Osteoblast (primary cell): Measurements from ENCODE around the gene HTR3C. TPM values are rescaled to one million over a fixed set of nuclear protein-coding genes. Genes with fewer than 3 reads are reported as not detected.
"Not testable (repeated sequence)": the region's sequence is repeated elsewhere in the genome, so short reads cannot be mapped to it uniquely, and the experiment has no call there.

Experiments
- DNase-seq: peaks from one replicate; pipeline ENCODE4 v3.0.0; 2011; ENCODE audit warnings: low spot score, mixed read lengths; ENCODE audit not compliant: insufficient read length; ENCODE audit errors: missing footprints
- H2AFZ ChIP-seq: 2 replicates; pipeline ENCODE4 v1.6.0; 2011; ENCODE audit warnings: mild to moderate bottlenecking, low read length
- H3K27ac ChIP-seq: 2 replicates; pipeline ENCODE4 v1.5.1; 2011; ENCODE audit warnings: mild to moderate bottlenecking, low read depth, low read length, moderate library complexity
- H3K27me3 ChIP-seq: 2 replicates; pipeline ENCODE4 v1.6.0; 2012; ENCODE audit warnings: mild to moderate bottlenecking, control low read depth, inconsistent platforms, low read length, moderate library complexity; ENCODE audit not compliant: insufficient read depth
- H3K36me3 ChIP-seq: 2 replicates; pipeline ENCODE4 v1.5.1; 2011; ENCODE audit warnings: mild to moderate bottlenecking, low read length, control low read depth, moderate library complexity; ENCODE audit not compliant: insufficient read depth
- H3K4me1 ChIP-seq: 2 replicates; pipeline ENCODE4 v1.5.1; 2011; ENCODE audit warnings: mild to moderate bottlenecking, low read length, control low read depth, moderate library complexity; ENCODE audit not compliant: insufficient read depth
- H3K4me2 ChIP-seq: 2 replicates; pipeline ENCODE4 v1.6.0; 2011; ENCODE audit warnings: mild to moderate bottlenecking, low read length; ENCODE audit not compliant: insufficient read depth
- H3K4me3 ChIP-seq: fragments of 200-600 bp; sonication (generic); 3 replicates; pipeline ENCODE4 v1.5.1; 2012; ENCODE audit warnings: mild to moderate bottlenecking, low read length, inconsistent platforms; ENCODE audit not compliant: insufficient read depth
- H3K79me2 ChIP-seq: 2 replicates; pipeline ENCODE4 v1.6.0; 2012; ENCODE audit warnings: mild to moderate bottlenecking, low read length, control low read depth, inconsistent platforms; ENCODE audit not compliant: insufficient read depth
- H3K9me3 ChIP-seq: 2 replicates; pipeline ENCODE4 v1.5.1; 2011; ENCODE audit warnings: low read depth, low read length, control low read depth
- H4K20me1 ChIP-seq: 2 replicates; pipeline ENCODE4 v1.6.0; 2012; ENCODE audit warnings: mild to moderate bottlenecking, low read length, control low read depth; ENCODE audit not compliant: insufficient read depth
- total RNA-seq: library from RNA; depleted of rRNA; stranded (reverse); fragments of >200 nt; gene quantifications from 2 replicates; pipeline ENCODE4 v1.2.3, GENCODE V29; 2012
- TF ChIP-seq, protein P1 (sequence below): IDR thresholded peaks from 2 replicates; pipeline ENCODE4 v1.5.1; 2011; ENCODE audit warnings: mild to moderate bottlenecking, low read depth, low read length, moderate library complexity; ENCODE audit errors: extremely low read depth

Gene HTR3C, protein sequence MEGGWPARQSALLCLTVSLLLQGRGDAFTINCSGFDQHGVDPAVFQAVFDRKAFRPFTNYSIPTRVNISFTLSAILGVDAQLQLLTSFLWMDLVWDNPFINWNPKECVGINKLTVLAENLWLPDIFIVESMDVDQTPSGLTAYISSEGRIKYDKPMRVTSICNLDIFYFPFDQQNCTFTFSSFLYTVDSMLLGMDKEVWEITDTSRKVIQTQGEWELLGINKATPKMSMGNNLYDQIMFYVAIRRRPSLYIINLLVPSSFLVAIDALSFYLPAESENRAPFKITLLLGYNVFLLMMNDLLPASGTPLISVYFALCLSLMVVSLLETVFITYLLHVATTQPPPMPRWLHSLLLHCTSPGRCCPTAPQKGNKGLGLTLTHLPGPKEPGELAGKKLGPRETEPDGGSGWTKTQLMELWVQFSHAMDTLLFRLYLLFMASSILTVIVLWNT
- total RNA-seq = not detected in 2 replicates

DNA sequence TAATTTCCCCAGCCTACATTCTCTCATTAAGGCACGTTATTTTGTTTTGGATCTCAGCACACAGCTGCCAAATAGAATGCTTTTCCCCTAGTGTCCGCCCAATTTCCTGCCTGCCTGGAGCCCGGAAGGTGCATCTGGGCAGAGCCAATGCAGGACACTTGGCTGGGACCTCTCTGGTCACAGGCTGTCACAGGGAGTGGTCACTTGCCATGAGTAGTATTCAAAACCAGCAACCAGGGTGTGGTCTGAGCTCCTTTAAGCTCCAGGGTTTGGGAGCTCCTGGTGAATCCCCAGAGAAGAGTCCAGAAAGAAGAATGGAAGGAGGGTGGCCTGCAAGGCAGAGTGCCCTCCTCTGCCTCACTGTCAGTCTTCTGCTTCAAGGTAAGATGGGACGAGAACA lies at the start of gene HTR3C:
Gene HTR3C (plus strand): TSS at position 281 of the 400 bp plus-strand sequence. CDS start 34 bp downstream, at position 315.
- H2AFZ ChIP-seq = no peak within 1 kb of the TSS
- H3K79me2 ChIP-seq = no peaks in the 10 kb centered on the region
- H3K4me3 ChIP-seq = no peak within 1 kb of the TSS
- no peaks in the 10 kb centered on the region for H3K36me3 ChIP-seq
- H3K4me2 ChIP-seq = no peak within 1 kb of the TSS
- H3K27me3 ChIP-seq = peaks cover 19% of the 10 kb centered on the region
- DNase-seq = no peak
- no peaks in the 10 kb centered on the region for H3K4me1 ChIP-seq
- no peaks in the 10 kb centered on the region for H4K20me1 ChIP-seq
- TF ChIP-seq, protein P1, sequence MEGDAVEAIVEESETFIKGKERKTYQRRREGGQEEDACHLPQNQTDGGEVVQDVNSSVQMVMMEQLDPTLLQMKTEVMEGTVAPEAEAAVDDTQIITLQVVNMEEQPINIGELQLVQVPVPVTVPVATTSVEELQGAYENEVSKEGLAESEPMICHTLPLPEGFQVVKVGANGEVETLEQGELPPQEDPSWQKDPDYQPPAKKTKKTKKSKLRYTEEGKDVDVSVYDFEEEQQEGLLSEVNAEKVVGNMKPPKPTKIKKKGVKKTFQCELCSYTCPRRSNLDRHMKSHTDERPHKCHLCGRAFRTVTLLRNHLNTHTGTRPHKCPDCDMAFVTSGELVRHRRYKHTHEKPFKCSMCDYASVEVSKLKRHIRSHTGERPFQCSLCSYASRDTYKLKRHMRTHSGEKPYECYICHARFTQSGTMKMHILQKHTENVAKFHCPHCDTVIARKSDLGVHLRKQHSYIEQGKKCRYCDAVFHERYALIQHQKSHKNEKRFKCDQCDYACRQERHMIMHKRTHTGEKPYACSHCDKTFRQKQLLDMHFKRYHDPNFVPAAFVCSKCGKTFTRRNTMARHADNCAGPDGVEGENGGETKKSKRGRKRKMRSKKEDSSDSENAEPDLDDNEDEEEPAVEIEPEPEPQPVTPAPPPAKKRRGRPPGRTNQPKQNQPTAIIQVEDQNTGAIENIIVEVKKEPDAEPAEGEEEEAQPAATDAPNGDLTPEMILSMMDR = no peak
- H3K9me3 ChIP-seq = no peaks in the 10 kb centered on the region
- H3K27ac ChIP-seq = no peak within 1 kb of the TSS

DNA sequence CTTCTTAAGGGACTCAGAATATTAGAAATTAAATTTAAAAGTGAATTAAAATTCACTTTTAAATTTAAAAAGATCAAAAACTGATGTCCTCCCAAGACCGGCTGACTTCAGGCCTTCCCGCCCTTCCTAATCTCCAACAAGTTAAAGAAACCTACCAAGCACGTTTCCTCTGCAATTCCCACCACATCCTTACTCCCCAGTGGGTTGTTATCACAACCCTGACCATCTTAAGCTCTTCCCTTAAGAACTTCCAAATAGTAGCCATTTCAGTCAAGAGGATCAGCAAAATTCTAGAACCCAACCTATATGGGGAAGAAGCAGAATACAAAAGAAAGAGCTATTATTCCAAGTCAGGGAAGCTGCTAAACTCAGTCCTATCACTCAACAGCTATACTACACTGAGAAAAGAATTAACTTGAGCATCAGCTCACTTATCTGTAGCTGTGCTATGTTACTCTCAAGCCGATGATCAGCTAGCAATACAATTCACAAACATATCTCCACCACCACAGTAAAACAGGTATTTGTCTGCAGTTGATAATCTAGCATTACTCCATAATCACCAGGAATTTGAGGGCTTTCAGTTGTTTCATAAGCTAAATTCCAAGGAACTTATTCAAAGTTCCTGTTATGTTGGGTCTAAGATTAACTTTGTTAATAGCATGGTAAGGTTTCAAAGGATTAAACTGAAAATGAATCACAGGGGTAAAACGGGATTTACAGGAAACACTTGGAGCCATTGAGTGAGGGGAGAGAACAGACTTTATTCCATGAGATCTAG lies 49.5 kb upstream of the HTR3C start:
- H3K27ac ChIP-seq = peak overlapping the region; percentile 88
- H3K4me1 ChIP-seq = peaks cover 24% of the 10 kb centered on the region
- H3K79me2 ChIP-seq = peaks cover 12% of the 10 kb centered on the region
- H2AFZ ChIP-seq = peak overlapping the region; percentile 79
- peaks cover 4% of the 10 kb centered on the region for H4K20me1 ChIP-seq
- TF ChIP-seq, protein P1 = no peak
- peak overlapping the region; percentile 68 for H3K4me2 ChIP-seq
- no peaks in the 10 kb centered on the region for H3K36me3 ChIP-seq
- no peaks in the 10 kb centered on the region for H3K9me3 ChIP-seq
- H3K4me3 ChIP-seq = peak overlapping the region; percentile 34
- DNase-seq = peak; percentile 72
- no peaks in the 10 kb centered on the region for H3K27me3 ChIP-seq

DNA sequence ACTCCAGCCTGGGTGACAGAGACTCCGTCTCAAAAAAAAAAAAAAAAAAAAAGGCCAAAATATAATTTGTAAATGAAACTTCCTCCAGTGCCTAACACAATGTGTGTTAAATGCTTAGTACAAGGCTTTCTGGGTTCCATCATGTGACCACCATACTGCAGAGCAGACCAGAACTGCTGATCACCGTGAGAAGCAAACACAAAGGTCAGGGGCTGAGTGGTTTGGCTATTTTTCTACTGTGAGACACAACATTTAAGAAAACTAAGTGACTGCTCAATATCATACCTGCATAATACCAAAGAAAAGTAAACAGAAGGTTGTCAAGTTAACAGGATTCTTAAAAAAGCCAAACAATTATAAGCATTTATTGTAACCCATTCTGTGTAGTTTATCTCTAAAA lies 48.4 kb upstream of the HTR3C start:
- Histone ChIP-seq H3K4me1 (peaks cover 24% of the 10 kb centered on the region), H2AFZ (no peak overlapping the region), H3K4me2 (no peak overlapping the region), H3K4me3 (no peak overlapping the region), H3K36me3 (no peaks in the 10 kb centered on the region), H3K27me3 (no peaks in the 10 kb centered on the region), H3K79me2 (peaks cover 12% of the 10 kb centered on the region), H4K20me1 (peaks cover 4% of the 10 kb centered on the region), H3K27ac (peak overlapping the region; percentile 88), H3K9me3 (no peaks in the 10 kb centered on the region)
- TF ChIP-seq, protein P1 = no peak
- DNase-seq = no peak

DNA sequence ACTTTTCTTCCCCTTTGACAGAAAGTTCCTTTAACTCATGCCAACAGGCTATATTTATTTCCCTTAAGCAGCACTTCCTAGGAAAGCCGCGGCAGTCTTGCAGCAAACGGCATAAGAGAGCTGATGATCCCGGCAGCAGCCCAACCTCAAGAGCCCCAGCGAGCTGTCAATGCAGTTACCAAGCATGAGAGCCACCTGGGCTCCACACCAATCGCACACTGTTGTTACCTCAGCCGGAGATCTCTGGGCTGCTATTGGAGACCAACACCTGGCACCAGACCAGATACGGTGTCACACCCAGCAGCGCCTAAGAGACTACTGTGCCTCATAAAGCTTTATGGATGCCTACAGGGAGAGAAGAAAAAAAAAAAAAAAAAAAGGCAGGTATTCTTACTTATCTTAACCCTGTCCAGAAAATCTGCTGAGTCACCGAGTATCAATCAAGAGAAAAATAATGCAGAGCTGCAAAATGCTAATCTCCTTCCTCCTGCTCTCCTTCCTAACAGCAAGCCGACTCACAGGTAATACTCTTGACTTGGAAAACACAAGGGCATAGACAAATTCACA lies 46.8 kb upstream of the HTR3C start:
- DNase-seq = peak; percentile 25
- no peaks in the 10 kb centered on the region for H3K36me3 ChIP-seq
- H3K27ac ChIP-seq = no peak overlapping the region
- H3K79me2 ChIP-seq = peaks cover 12% of the 10 kb centered on the region
- H3K9me3 ChIP-seq = no peaks in the 10 kb centered on the region
- H3K27me3 ChIP-seq = no peaks in the 10 kb centered on the region
- peaks cover 4% of the 10 kb centered on the region for H4K20me1 ChIP-seq
- no peak overlapping the region for H3K4me3 ChIP-seq
- H2AFZ ChIP-seq = peak overlapping the region; percentile 23
- peaks cover 24% of the 10 kb centered on the region for H3K4me1 ChIP-seq
- no peak overlapping the region for H3K4me2 ChIP-seq
- TF ChIP-seq, protein P1 = no peak

DNA sequence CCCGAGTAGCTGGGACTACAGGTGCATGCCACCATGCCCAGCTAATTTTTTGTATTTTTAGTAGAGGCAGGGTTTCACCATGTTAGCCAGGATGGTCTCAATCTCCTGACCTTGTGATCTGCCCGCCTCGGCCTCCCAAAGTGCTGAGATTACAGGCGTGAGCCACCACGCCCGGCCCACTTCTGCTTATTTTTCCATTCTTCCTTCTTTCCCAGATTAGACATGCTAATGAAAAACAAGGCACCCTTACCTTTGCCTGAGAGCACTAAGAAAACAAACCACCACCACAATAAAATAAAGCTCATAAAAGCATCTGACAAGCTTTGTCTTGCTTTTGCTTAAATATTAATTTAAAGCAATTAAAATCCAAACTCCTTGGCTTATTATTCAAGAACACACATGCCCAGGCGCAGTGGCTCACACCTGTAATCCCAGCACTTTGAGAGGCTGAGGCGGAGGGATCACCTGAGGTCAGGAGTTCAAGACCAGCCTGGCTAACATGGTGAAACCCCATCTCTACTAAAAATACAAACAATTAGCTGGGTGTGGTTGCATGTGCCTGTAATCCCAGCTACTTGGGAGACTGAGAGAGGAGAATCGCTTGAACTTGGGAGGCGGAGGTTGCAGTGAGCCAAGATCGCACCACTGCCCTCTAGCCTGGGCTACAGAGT lies 45.6 kb upstream of the HTR3C start:
- not testable (repeated sequence) for H4K20me1 ChIP-seq, DNase-seq, H3K4me2 ChIP-seq, H2AFZ ChIP-seq, H3K4me3 ChIP-seq, H3K79me2 ChIP-seq, H3K27ac ChIP-seq, H3K9me3 ChIP-seq, H3K27me3 ChIP-seq, H3K36me3 ChIP-seq
- peaks cover 24% of the 10 kb centered on the region for H3K4me1 ChIP-seq
